Activated naive CD4-positive, alpha-beta T cell treated with anti-CD3 and anti-CD28 coated beads for 36 hours (primary cell): ENCODE measurements around the gene KDM4C. TPM values are rescaled to one million over a fixed set of nuclear protein-coding genes. Genes with fewer than 3 reads are reported as not detected.
"Not testable (repeated sequence)": the region's sequence is repeated elsewhere in the genome, so short reads cannot be mapped to it uniquely, and the experiment has no call there.

Source experiments
- CTCF ChIA-PET: fragments of 350-600 bp; sonication (Branson Sonifier 250); formaldehyde crosslinking; loops from one replicate; lab custom pipeline; 2021; ENCODE audit warnings: antibody characterized with exemption; lab: Charles Lee
- DNase-seq: peaks from one replicate; pipeline ENCODE4 v3.0.0-alpha.2; 2020
- H3K27ac Mint-ChIP-seq: one replicate; pipeline ENCODE4 v1.8.0; 2021; ENCODE audit warnings: mild to moderate bottlenecking, mixed read lengths
- H3K27me3 Mint-ChIP-seq: one replicate; pipeline ENCODE4 v1.8.0; 2021; ENCODE audit warnings: low read depth, mixed read lengths
- H3K36me3 Mint-ChIP-seq: one replicate; pipeline ENCODE4 v1.8.0; 2021; ENCODE audit warnings: low read depth, mixed read lengths
- H3K4me1 Mint-ChIP-seq: one replicate; pipeline ENCODE4 v1.8.0; 2021; ENCODE audit warnings: low read depth, mixed read lengths
- H3K4me3 Mint-ChIP-seq: one replicate; pipeline ENCODE4 v1.8.0; 2021; ENCODE audit warnings: mild to moderate bottlenecking, moderate library complexity, mixed read lengths
- H3K9me3 Mint-ChIP-seq: one replicate; pipeline ENCODE4 v1.8.0; 2021; ENCODE audit warnings: mixed read lengths
- intact Hi-C: fragments of 100-400 bp; cut with micrococcal nuclease; formaldehyde crosslinking; loops from one replicate; pipeline ENCODE4 v1.15.1; 2023
- total RNA-seq, 2 experiments: library from RNA; stranded (reverse); gene quantifications; one replicate each; pipeline ENCODE4 v1.2.3, GENCODE V29; 2021

Gene KDM4C
- total RNA-seq: 10 to 100 TPM; 27.4 to 28.9 TPM

GRCh38 chr9:6757456-6758247 is at the start of gene KDM4C:
Gene KDM4C, plus strand, starts transcription at chr9:6757973. Its CDS starts 35,016 bp downstream, at chr9:6792989.
- intact Hi-C loops: loop anchor here (1.0 to 10.0 kb wide), 17 partner anchors 19 to 1965 kb away; partner anchors contain the start of genes DMAC1, ERMP1, JAK2 and RCL1
- Mint-ChIP-seq H3K27me3 (no peaks in the 10 kb centered on the region), H3K9me3 (no peaks in the 10 kb centered on the region), H3K27ac (peak within 1 kb of the TSS; percentile 99), H3K4me1 (peaks cover 25% of the 10 kb centered on the region), H3K4me3 (peak within 1 kb of the TSS; percentile 86), H3K36me3 (no peaks in the 10 kb centered on the region)
- CTCF ChIA-PET: no interaction called here
- DNase-seq: peak; percentile 93

- Mint-ChIP-seq H3K4me3 (no peak overlapping the region), H3K27me3 (no peaks in the 10 kb centered on the region), H3K9me3 (no peaks in the 10 kb centered on the region), H3K4me1 (peaks cover 4% of the 10 kb centered on the region), H3K36me3 (no peaks in the 10 kb centered on the region), H3K27ac (no peak overlapping the region)
- CTCF ChIA-PET: no interaction called here
- intact Hi-C loops: no loop called here
- DNase-seq: no peak
Observed at GRCh38 chr9:6708732-6709131, 49.0 kb upstream of the KDM4C start.

DNA sequence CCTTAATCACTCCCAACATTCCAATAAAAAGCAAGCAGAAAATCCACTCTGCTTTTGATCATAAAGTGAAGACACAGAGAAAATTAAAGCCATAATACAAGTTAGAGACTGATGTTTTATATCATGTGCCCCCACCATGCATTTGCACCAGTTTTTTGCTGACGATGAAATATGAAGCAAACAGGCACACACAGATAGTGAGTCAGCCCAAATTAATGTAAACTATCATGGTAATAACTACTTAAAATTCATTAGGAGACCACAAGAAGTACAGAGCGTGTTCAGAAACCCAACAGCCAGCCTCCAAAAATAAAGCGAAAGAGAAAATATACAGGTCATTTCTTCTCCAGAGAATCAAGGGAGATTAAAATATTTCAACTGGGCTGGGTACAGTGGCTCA is 46.4 kb upstream of the KDM4C start:
- intact Hi-C loops: loop anchor here (1.0 kb wide), 1 partner anchor 11 kb away; no protein-coding TSS in a partner anchor
- CTCF ChIA-PET: no interaction called here
- Mint-ChIP-seq H3K4me3 (no peak overlapping the region), H3K4me1 (peaks cover 2% of the 10 kb centered on the region), H3K9me3 (no peaks in the 10 kb centered on the region), H3K27me3 (no peaks in the 10 kb centered on the region), H3K36me3 (no peaks in the 10 kb centered on the region), H3K27ac (no peak overlapping the region)
- DNase-seq: no peak

- Mint-ChIP-seq H3K4me1 (peaks cover 6% of the 10 kb centered on the region), H3K4me3 (no peak overlapping the region), H3K27ac (no peak overlapping the region), H3K27me3 (no peaks in the 10 kb centered on the region), H3K9me3 (no peaks in the 10 kb centered on the region), H3K36me3 (no peaks in the 10 kb centered on the region)
- DNase-seq: no peak
- CTCF ChIA-PET: no interaction called here
- intact Hi-C loops: no loop called here
Observed at GRCh38 chr9:6712041-6712440, 45.7 kb upstream of the KDM4C start.

DNA sequence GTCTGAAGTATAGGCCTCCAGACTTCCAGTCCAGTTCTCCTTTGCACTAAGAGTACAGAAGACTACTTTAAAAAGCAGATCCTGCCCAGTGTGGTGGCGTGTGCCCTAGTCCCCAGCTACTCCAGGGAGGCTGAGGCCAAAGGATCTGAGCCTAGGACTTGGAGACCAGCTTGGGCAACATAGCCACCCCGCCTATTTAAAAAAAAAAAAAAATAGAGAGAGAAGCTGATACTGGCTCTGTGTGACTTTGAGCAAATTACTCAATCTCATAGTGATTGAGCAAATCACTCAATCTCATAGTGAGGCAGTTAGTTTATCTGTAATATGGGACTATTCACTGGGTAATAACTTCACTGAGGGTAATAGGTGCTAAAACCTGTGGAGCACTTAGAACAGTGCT is 43.6 kb upstream of the KDM4C start:
- Mint-ChIP-seq H3K4me1 (peaks cover 6% of the 10 kb centered on the region), H3K36me3 (no peaks in the 10 kb centered on the region), H3K27me3 (no peaks in the 10 kb centered on the region), H3K27ac (no peak overlapping the region), H3K9me3 (no peaks in the 10 kb centered on the region), H3K4me3 (no peak overlapping the region)
- no peak for DNase-seq
- intact Hi-C loops: no loop called here
- CTCF ChIA-PET: interaction anchor here (1.0 kb wide), 1 partner anchor 128 kb away, joined by 3 read pairs; no protein-coding TSS in a partner anchor

DNA sequence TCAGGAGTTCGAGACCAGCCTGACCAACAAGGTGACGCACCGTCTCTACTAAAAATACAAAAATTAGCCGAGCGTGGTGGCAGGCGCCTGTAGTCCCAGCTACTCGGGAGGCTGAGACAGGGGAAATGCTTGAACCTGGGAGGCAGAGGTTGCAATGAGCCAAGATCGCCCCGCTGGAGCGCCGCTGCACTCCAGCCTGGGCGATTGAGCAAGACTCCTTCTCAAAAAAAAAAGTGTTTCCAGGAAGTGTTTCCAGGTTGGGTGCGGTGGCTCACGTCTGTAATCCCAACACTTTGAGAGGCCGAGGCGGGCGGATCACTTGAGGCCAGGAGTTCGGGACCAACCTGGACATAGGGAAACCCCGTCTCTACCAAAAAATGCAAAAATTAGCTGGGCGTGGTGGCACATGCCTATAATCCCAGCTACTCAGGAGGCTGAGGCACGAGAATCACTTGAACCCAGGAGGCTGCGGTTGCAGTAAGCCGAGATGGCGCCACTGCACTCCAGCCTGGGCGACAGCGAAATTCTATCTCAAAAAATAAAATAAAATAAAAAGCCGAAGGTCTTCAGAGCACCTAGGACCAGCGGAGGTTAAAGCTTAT is 42.5 kb upstream of the KDM4C start:
- intact Hi-C loops, H3K27ac Mint-ChIP-seq, H3K27me3 Mint-ChIP-seq, DNase-seq, H3K36me3 Mint-ChIP-seq, H3K4me1 Mint-ChIP-seq, H3K9me3 Mint-ChIP-seq: not testable (repeated sequence)
- peak overlapping the region; percentile 79 for H3K4me3 Mint-ChIP-seq
- CTCF ChIA-PET: interaction anchor here (0.7 kb wide), 1 partner anchor 23 kb away, joined by 3 read pairs; no protein-coding TSS in a partner anchor

GRCh38 chr9:6715755-6716643 is 41.8 kb upstream of the KDM4C start:
- Mint-ChIP-seq H3K36me3 (no peaks in the 10 kb centered on the region), H3K4me1 (peaks cover 6% of the 10 kb centered on the region), H3K9me3 (no peaks in the 10 kb centered on the region), H3K4me3 (peak overlapping the region; percentile 79), H3K27me3 (no peaks in the 10 kb centered on the region), H3K27ac (peak overlapping the region; percentile 71)
- intact Hi-C loops: loop anchor here (1.0 kb wide), 3 partner anchors 12 to 41 kb away; partner anchors contain the start of gene KDM4C
- CTCF ChIA-PET: interaction anchor here (0.6 to 0.7 kb wide), 3 partner anchors 23 to 296 kb away, joined by 3 read pairs; no protein-coding TSS in a partner anchor
- peak; percentile 80 for DNase-seq

GRCh38 chr9:6716766-6717165 is 41.0 kb upstream of the KDM4C start:
- CTCF ChIA-PET: no interaction called here
- no peaks in the 10 kb centered on the region for H3K27me3 Mint-ChIP-seq
- H3K36me3 Mint-ChIP-seq: no peaks in the 10 kb centered on the region
- H3K4me3 Mint-ChIP-seq: peak overlapping the region; percentile 79
- DNase-seq: peak; percentile 11
- peaks cover 6% of the 10 kb centered on the region for H3K4me1 Mint-ChIP-seq
- no peaks in the 10 kb centered on the region for H3K9me3 Mint-ChIP-seq
- H3K27ac Mint-ChIP-seq: peak overlapping the region; percentile 71
- intact Hi-C loops: loop anchor here (1.0 kb wide), 3 partner anchors 12 to 41 kb away; partner anchors contain the start of gene KDM4C

- H3K36me3 Mint-ChIP-seq: no peaks in the 10 kb centered on the region
- no peak overlapping the region for H3K27ac Mint-ChIP-seq
- intact Hi-C loops: no loop called here
- no peak for DNase-seq
- H3K9me3 Mint-ChIP-seq: no peaks in the 10 kb centered on the region
- CTCF ChIA-PET: interaction anchor here (0.5 kb wide), 1 partner anchor 8 kb away, joined by 3 read pairs; no protein-coding TSS in a partner anchor
- no peaks in the 10 kb centered on the region for H3K27me3 Mint-ChIP-seq
- H3K4me3 Mint-ChIP-seq: no peak overlapping the region
- no peaks in the 10 kb centered on the region for H3K4me1 Mint-ChIP-seq
Observed at GRCh38 chr9:6723881-6724420, 33.8 kb upstream of the KDM4C start.

GRCh38 chr9:6733257-6733656 is 24.5 kb upstream of the KDM4C start:
- Mint-ChIP-seq H3K4me3 (no peak overlapping the region), H3K9me3 (no peaks in the 10 kb centered on the region), H3K36me3 (no peaks in the 10 kb centered on the region), H3K4me1 (no peaks in the 10 kb centered on the region), H3K27ac (no peak overlapping the region), H3K27me3 (no peaks in the 10 kb centered on the region)
- DNase-seq: no peak
- CTCF ChIA-PET: no interaction called here
- intact Hi-C loops: no loop called here

GRCh38 chr9:6733831-6734230 is 23.9 kb upstream of the KDM4C start:
- no peaks in the 10 kb centered on the region for H3K9me3 Mint-ChIP-seq
- H3K4me3 Mint-ChIP-seq: no peak overlapping the region
- no peaks in the 10 kb centered on the region for H3K27me3 Mint-ChIP-seq
- intact Hi-C loops: no loop called here
- no peaks in the 10 kb centered on the region for H3K36me3 Mint-ChIP-seq
- CTCF ChIA-PET: no interaction called here
- no peaks in the 10 kb centered on the region for H3K4me1 Mint-ChIP-seq
- H3K27ac Mint-ChIP-seq: no peak overlapping the region
- no peak for DNase-seq

- H3K4me1 Mint-ChIP-seq: no peaks in the 10 kb centered on the region
- H3K27ac Mint-ChIP-seq: no peak overlapping the region
- no peaks in the 10 kb centered on the region for H3K36me3 Mint-ChIP-seq
- DNase-seq: no peak
- H3K4me3 Mint-ChIP-seq: no peak overlapping the region
- intact Hi-C loops: no loop called here
- H3K27me3 Mint-ChIP-seq: no peaks in the 10 kb centered on the region
- no peaks in the 10 kb centered on the region for H3K9me3 Mint-ChIP-seq
- CTCF ChIA-PET: no interaction called here
Observed at GRCh38 chr9:6735422-6735821, 22.4 kb upstream of the KDM4C start.
